Kidney (tissue), 14 donors: ENCODE measurements around the gene CCL23. TPM values are rescaled to one million over a fixed set of nuclear protein-coding genes. Genes with fewer than 3 reads are reported as not detected.

Experiments used
- DNase-seq, 5 donors: peaks; one replicate each; pipeline ENCODE4 v3.0.0-alpha.2; 2013 to 2020
- FAIRE-seq: peaks from 2 replicates; lab custom pipeline; 2012; peaks lifted over from hg19 to GRCh38; lab: Jason Lieb, UNC
- H3K27ac ChIP-seq, 2 donors: one replicate each; pipeline ENCODE4 v1.7.0; 2013; ENCODE audit warnings: low read depth in 2 of 2, low read length in 2 of 2, inconsistent platforms in 1 of 2
- H3K27me3 ChIP-seq: one replicate; pipeline ENCODE4 v1.7.1; 2013; ENCODE audit warnings: low read length, inconsistent platforms; ENCODE audit not compliant: control insufficient read depth, insufficient read depth
- H3K36me3 ChIP-seq, 3 donors: one replicate each; pipeline versions ENCODE4 v1.7.0 to v1.7.1; 2013; ENCODE audit warnings: low read length in 3 of 3, control low read depth in 1 of 3, inconsistent platforms in 1 of 3; ENCODE audit not compliant: insufficient read depth in 3 of 3, control insufficient read depth in 2 of 3
- H3K4me1 ChIP-seq, 3 donors: one replicate each; pipeline versions ENCODE4 v1.7.0 to v1.7.1; 2013; ENCODE audit warnings: low read length in 3 of 3, inconsistent platforms in 1 of 3, low read depth in 1 of 3; ENCODE audit not compliant: control insufficient read depth in 2 of 3, insufficient read depth in 2 of 3
- H3K4me3 ChIP-seq, 3 donors: one replicate each; pipeline versions ENCODE4 v1.7.0 to v1.8.1; 2013; ENCODE audit warnings: low read length in 3 of 3, control low read depth in 1 of 3, inconsistent platforms in 1 of 3
- H3K9ac ChIP-seq, 3 donors: one replicate each; pipeline versions ENCODE4 v1.7.0 to v1.7.1; 2013; ENCODE audit warnings: low read length in 3 of 3, control low read depth in 1 of 3, inconsistent platforms in 1 of 3
- H3K9me3 ChIP-seq, 3 donors: one replicate each; pipeline versions ENCODE4 v1.7.0 to v1.7.1; 2013; ENCODE audit warnings: low read length in 3 of 3, control low read depth in 1 of 3, inconsistent platforms in 1 of 3; ENCODE audit not compliant: control insufficient read depth in 2 of 3, insufficient read depth in 1 of 3
- CTCF ChIP-seq: IDR thresholded peaks from 3 replicates; pipeline ENCODE4 v1.5.1; 2012; ENCODE audit warnings: mild to moderate bottlenecking, moderate library complexity, borderline replicate concordance; ENCODE audit not compliant: insufficient read depth; ENCODE audit errors: extremely low read depth
- intact Hi-C: fragments of 100-400 bp; cut with DNase I; formaldehyde crosslinking; loops from one replicate; pipeline ENCODE4 v1.11.1; 2022
- polyA plus RNA-seq: library from polyadenylated mRNA; stranded (reverse); fragments of 350-450 nt; fragmentation: Illumina TruSeq; extraction: RNeasy Lipid Tissue Mini Kit (QIAGEN cat#74804); gene quantifications from one replicate; pipeline ENCODE4 v1.2.3, GENCODE V29; 2014; ENCODE audit warnings: low read depth, low replicate concordance; ENCODE audit not compliant: insufficient read depth
- total RNA-seq: library from RNA; stranded (reverse); fragmentation: NEBNext Ultra II Directional; extraction: Animal tissue kit (Norgen Biotek cat#: 25700); gene quantifications from one replicate; pipeline ENCODE4 v1.2.1, GENCODE V29; 2021
- donor health status: control.
- donor health status: control.
- donor health status: control.
- donor health status: control.
- donor health status: control.
- donor health status: DM: yes; HTN: yes; CAD: no.
- donor health status: Normal renal cell carcinoma (clear cell type).

CCL23 gene
- total and polyA plus RNA-seq, 2 donors from 2014 or later: 4.8 to 18.1 TPM

- no peak for FAIRE-seq
- no peak for DNase-seq
- no peaks in the 10 kb centered on the region for H3K9me3 ChIP-seq
- no peaks in the 10 kb centered on the region for H3K36me3 ChIP-seq
- H3K4me3 ChIP-seq: no peak overlapping the region
- no peak overlapping the region for H3K27ac ChIP-seq
- no peaks in the 10 kb centered on the region for H3K27me3 ChIP-seq
- H3K4me1 ChIP-seq: peaks cover 0 to 14% (median 14%) of the 10 kb centered on the region in 3 donors
- TF ChIP-seq CTCF: no peak
- no peak overlapping the region for H3K9ac ChIP-seq
- intact Hi-C loops: no loop called here
Measured at GRCh38 chr17:35972066-35972465, 45.7 kb downstream of the CCL23 start.

GRCh38 chr17:35969558-35970380 is 48.0 kb downstream of the CCL23 start:
- Histone ChIP-seq H3K4me3 (no peak overlapping the region), H3K9me3 (no peaks in the 10 kb centered on the region), H3K27ac (no peak overlapping the region), H3K9ac (no peak overlapping the region), H3K4me1 (peaks cover 0 to 14% (median 12%) of the 10 kb centered on the region in 3 donors), H3K36me3 (no peaks in the 10 kb centered on the region), H3K27me3 (no peaks in the 10 kb centered on the region)
- FAIRE-seq (no peak), DNase-seq (peak in 4 of 5 donors; percentile 88 to 94 (median 92))
- intact Hi-C loops: no loop called here
- TF ChIP-seq CTCF: peak; percentile 95

GRCh38 chr17:35968520-35969054 is 49.2 kb downstream of the CCL23 start:
- no peak for FAIRE-seq
- no peak for TF ChIP-seq CTCF
- intact Hi-C loops: no loop called here
- Histone ChIP-seq H3K4me1 (peaks cover 0 to 12% (median 8%) of the 10 kb centered on the region in 3 donors), H3K27ac (no peak overlapping the region), H3K9me3 (no peaks in the 10 kb centered on the region), H3K9ac (no peak overlapping the region), H3K36me3 (no peaks in the 10 kb centered on the region), H3K27me3 (no peaks in the 10 kb centered on the region), H3K4me3 (no peak overlapping the region)
- no peak for DNase-seq
